Ureter (tissue), 1 donor: ENCODE measurements around the gene C6orf132. TPM values are rescaled to one million over a fixed set of nuclear protein-coding genes. Genes with fewer than 3 reads are reported as not detected.

Experiments used
- DNase-seq: peaks from one replicate; pipeline ENCODE4 v3.0.0-alpha.2; 2020; ENCODE audit warnings: low spot score
- total RNA-seq: library from RNA; stranded (reverse); gene quantifications from one replicate; pipeline ENCODE4 v1.2.4, GENCODE V29; 2023
- donor health status: DM: yes; HTN: yes; CAD: no.

C6orf132 gene
- total RNA-seq, 1 donor from 2014 or later = 69.3 TPM

- peak; percentile 89 for DNase-seq
These were observed 67.1 kb downstream of the C6orf132 start for GRCh38 chr6:42075159-42075838.

- DNase-seq = no peak
These were observed 69.1 kb downstream of the C6orf132 start for GRCh38 chr6:42073287-42073686.

- no peak for DNase-seq
These were observed 70.4 kb downstream of the C6orf132 start for GRCh38 chr6:42071881-42072583.

GRCh38 chr6:42068872-42069522 lies 73.4 kb downstream of the C6orf132 start:
- no peak for DNase-seq

GRCh38 chr6:42068173-42068572 lies 74.2 kb downstream of the C6orf132 start:
- no peak for DNase-seq

- no peak for DNase-seq
These were observed 76.2 kb downstream of the C6orf132 start for GRCh38 chr6:42066156-42066675.

GRCh38 chr6:42059743-42060142 lies 82.7 kb downstream of the C6orf132 start:
- DNase-seq = no peak

GRCh38 chr6:42053601-42054000 lies 88.8 kb downstream of the C6orf132 start:
- DNase-seq = no peak

- DNase-seq = no peak
These were observed 91.2 kb downstream of the C6orf132 start for GRCh38 chr6:42051268-42051653.

Other genes with a start within 250 kb of the C6orf132 start
- gene USP49, start 247.2 kb downstream of the C6orf132 start, total RNA-seq = 6.0 TPM
- 23.8 TPM for gene MED20, start 221.5 kb downstream of the C6orf132 start, total RNA-seq
- 24.6 TPM for gene BYSL, start 221.1 kb downstream of the C6orf132 start, total RNA-seq
- 69.1 TPM for gene CCND3, start 200.8 kb downstream of the C6orf132 start, total RNA-seq
- gene TAF8, start 92.1 kb downstream of the C6orf132 start, total RNA-seq = 34.2 TPM
- gene GUCA1A, start 30.7 kb upstream of the C6orf132 start, total RNA-seq = not detected
- 1.4 TPM for gene GUCA1B, start 52.3 kb upstream of the C6orf132 start, total RNA-seq
- 39.0 TPM for gene MRPS10, start 75.2 kb upstream of the C6orf132 start, total RNA-seq